H1 (cell line): ENCODE measurements around the gene GABRB2. TPM values are rescaled to one million over a fixed set of nuclear protein-coding genes. Genes with fewer than 3 reads are reported as not detected.

ENCODE experiments used
- CTCF ChIA-PET: fragments of 300-600 bp; sonication (Branson Sonifier 250); formaldehyde crosslinking; loops from one replicate; lab custom pipeline; 2021; ENCODE audit not compliant: partially characterized antibody; lab: Charles Lee
- POLR2A ChIA-PET: fragments of 300-600 bp; sonication (Branson Sonifier 250); formaldehyde crosslinking; loops from one replicate; lab custom pipeline; 2021; ENCODE audit warnings: inconsistent platforms; ENCODE audit not compliant: partially characterized antibody; lab: Charles Lee
- DNase-seq, 2 experiments: peaks; one replicate each; pipeline versions ENCODE4 v3.0.0 to v3.0.0-alpha.2; 2010 to 2022; ENCODE audit warnings: low spot score in 2 of 2, low read depth in 1 of 2, mixed read lengths in 1 of 2
- FAIRE-seq: peaks from 2 replicates; lab custom pipeline; 2011; peaks lifted over from hg19 to GRCh38; lab: Jason Lieb, UNC
- H2AFZ ChIP-seq: 2 replicates; pipeline ENCODE4 v1.8.1; 2012; ENCODE audit warnings: low read length, inconsistent platforms
- H2AK5ac ChIP-seq: 2 replicates; pipeline ENCODE4 v1.6.1; 2013; ENCODE audit warnings: low read depth, low read length
- H2BK120ac ChIP-seq: replicated peaks from 2 replicates; pipeline ENCODE3; 2013; ENCODE audit warnings: low read depth, low read length, inconsistent platforms
- H2BK12ac ChIP-seq: 2 replicates; pipeline ENCODE4 v1.6.1; 2013; ENCODE audit warnings: low read depth, low read length
- H2BK15ac ChIP-seq: 2 replicates; pipeline ENCODE4 v1.6.1; 2013; ENCODE audit warnings: low read length
- H2BK20ac ChIP-seq: 2 replicates; pipeline ENCODE4 v1.6.1; 2013; ENCODE audit warnings: low read length
- H2BK5ac ChIP-seq: 2 replicates; pipeline ENCODE4 v1.6.1; 2013; ENCODE audit warnings: low read depth, low read length
- H3K14ac ChIP-seq: 2 replicates; pipeline ENCODE4 v1.6.1; 2013; ENCODE audit warnings: inconsistent platforms; ENCODE audit not compliant: insufficient read length
- H3K18ac ChIP-seq: 2 replicates; pipeline ENCODE4 v1.6.1; 2013; ENCODE audit warnings: low read length; ENCODE audit errors: extremely low read depth
- H3K23ac ChIP-seq: 2 replicates; pipeline ENCODE4 v1.6.1; 2013; ENCODE audit warnings: inconsistent platforms; ENCODE audit not compliant: insufficient read length
- H3K23me2 ChIP-seq: 2 replicates; pipeline ENCODE4 v1.6.1; 2013; ENCODE audit warnings: low read depth, low read length
- H3K27ac ChIP-seq: 2 replicates; pipeline ENCODE4 v1.6.1; 2011; ENCODE audit warnings: low read depth, low read length, inconsistent platforms
- H3K27me3 ChIP-seq, 4 experiments: replicated peaks in 1 of 4; 1 replicate in 1 of 4; 2 replicates in 3 of 4; pipeline versions ENCODE4 v1.6.1 to v1.8.1; 2011 to 2013; ENCODE audit warnings: low read length in 3 of 4, mild to moderate bottlenecking in 3 of 4, inconsistent platforms in 2 of 4, mixed read lengths in 2 of 4, moderate library complexity in 1 of 4; ENCODE audit not compliant: control insufficient read depth in 3 of 4, insufficient read depth in 3 of 4; ENCODE audit errors: extremely low read depth in 1 of 4
- H3K36me3 ChIP-seq, 4 experiments: 2 replicates each; pipeline versions ENCODE4 v1.6.1 to v1.8.1; 2011 to 2013; ENCODE audit warnings: mild to moderate bottlenecking in 4 of 4, low read length in 3 of 4, moderate library complexity in 2 of 4, control low read depth in 1 of 4, inconsistent platforms in 1 of 4; ENCODE audit not compliant: insufficient read depth in 4 of 4, control insufficient read depth in 2 of 4
- H3K4ac ChIP-seq: replicated peaks from 2 replicates; pipeline ENCODE3; 2013; ENCODE audit warnings: low read length, low read depth, mixed read lengths, inconsistent platforms; ENCODE audit not compliant: insufficient read length
- H3K4me1 ChIP-seq, 4 experiments: replicated peaks in 1 of 4; 1 replicate in 1 of 4; 2 replicates in 3 of 4; pipeline versions ENCODE4 v1.6.1 to v1.8.1; 2011 to 2013; ENCODE audit warnings: low read length in 3 of 4, inconsistent platforms in 2 of 4, mixed read lengths in 1 of 4; ENCODE audit not compliant: insufficient read depth in 4 of 4, control insufficient read depth in 3 of 4
- H3K4me2 ChIP-seq, 2 experiments: 2 replicates each; pipeline versions ENCODE4 v1.6.1 to v1.8.1; 2011 to 2013; ENCODE audit warnings: low read depth in 2 of 2, low read length in 2 of 2, control low read depth in 1 of 2, inconsistent platforms in 1 of 2, mild to moderate bottlenecking in 1 of 2; ENCODE audit not compliant: insufficient read depth in 1 of 2
- H3K4me3 ChIP-seq, 4 experiments: fragments of 200-600, 300-600 bp in 1 of 4; sonication (generic), shearing (Covaris generic), sonication (Bioruptor Twin) in 1 of 4; 2 replicates each; pipeline versions ENCODE4 v1.5.1 to v1.8.1; 2011 to 2016; ENCODE audit warnings: low read length in 4 of 4, low read depth in 3 of 4, control low read depth in 2 of 4, inconsistent platforms in 2 of 4, mild to moderate bottlenecking in 2 of 4, mixed read lengths in 1 of 4, moderate library complexity in 1 of 4; ENCODE audit not compliant: insufficient read depth in 2 of 4; ENCODE audit errors: extremely low read depth in 1 of 4
- H3K56ac ChIP-seq: replicated peaks from 2 replicates; pipeline ENCODE3; 2013; ENCODE audit warnings: low read depth, mild to moderate bottlenecking, mixed read lengths, low read length, inconsistent platforms; ENCODE audit not compliant: insufficient read length
- H3K79me1 ChIP-seq: 2 replicates; pipeline ENCODE4 v1.6.1; 2013; ENCODE audit warnings: low read depth, low read length, control low read depth
- H3K79me2 ChIP-seq, 2 experiments: 2 replicates each; pipeline versions ENCODE4 v1.6.1 to v1.8.1; 2012 to 2013; ENCODE audit warnings: low read length in 2 of 2, mild to moderate bottlenecking in 2 of 2, inconsistent platforms in 1 of 2; ENCODE audit not compliant: insufficient read depth in 2 of 2, control insufficient read depth in 1 of 2
- H3K9ac ChIP-seq, 4 experiments: replicated peaks in 1 of 4; 1 replicate in 1 of 4; 2 replicates in 3 of 4; pipeline versions ENCODE4 v1.6.1 to v1.8.1; 2011 to 2013; ENCODE audit warnings: low read depth in 3 of 4, low read length in 3 of 4, control low read depth in 2 of 4, mild to moderate bottlenecking in 2 of 4, moderate library complexity in 2 of 4, inconsistent platforms in 1 of 4; ENCODE audit errors: extremely low read depth in 1 of 4
- H3K9me3 ChIP-seq, 2 experiments: 2 replicates each; pipeline versions ENCODE4 v1.6.1 to v1.8.1; 2012 to 2013; ENCODE audit warnings: mild to moderate bottlenecking in 2 of 2, moderate library complexity in 2 of 2, control low read depth in 1 of 2, inconsistent platforms in 1 of 2, low read depth in 1 of 2, low read length in 1 of 2, mixed read lengths in 1 of 2; ENCODE audit not compliant: insufficient read depth in 2 of 2
- H4K20me1 ChIP-seq, 2 experiments: replicated peaks in 1 of 2; 2 replicates each; pipeline versions ENCODE3 to v1.8.1; 2011 to 2013; ENCODE audit warnings: inconsistent platforms in 2 of 2, low read length in 2 of 2, mild to moderate bottlenecking in 1 of 2; ENCODE audit not compliant: insufficient read depth in 2 of 2, control insufficient read depth in 1 of 2
- H4K5ac ChIP-seq: 2 replicates; pipeline ENCODE4 v1.6.1; 2013; ENCODE audit warnings: low read length, low read depth, mixed read lengths, inconsistent platforms; ENCODE audit not compliant: insufficient read length
- H4K8ac ChIP-seq: 2 replicates; pipeline ENCODE4 v1.8.0; 2013; ENCODE audit warnings: mild to moderate bottlenecking, moderate library complexity, low read length, inconsistent platforms; ENCODE audit not compliant: insufficient read depth; ENCODE audit errors: extremely low read depth
- H4K91ac ChIP-seq: replicated peaks from 2 replicates; pipeline ENCODE3; 2013; ENCODE audit warnings: low read length, mixed read lengths, inconsistent platforms; ENCODE audit not compliant: insufficient read length
- CEBPB ChIP-seq: IDR thresholded peaks from 2 replicates; pipeline ENCODE4 v1.6.1; 2012; ENCODE audit warnings: low read depth, low read length
- CHD1 ChIP-seq: IDR thresholded peaks from 2 replicates; pipeline ENCODE4 v1.6.1; 2012; ENCODE audit warnings: low read depth, low read length, improper control_type of control experiment
- FOSL1 ChIP-seq: IDR thresholded peaks from 2 replicates; pipeline ENCODE4 v1.6.1; 2011; ENCODE audit warnings: mild to moderate bottlenecking, low read depth, low read length, moderate library complexity; ENCODE audit not compliant: insufficient read depth
- HDAC6 ChIP-seq: IDR thresholded peaks from one replicate; pipeline ENCODE4 v1.7.1; 2012; ENCODE audit warnings: low read depth, mild to moderate bottlenecking, inconsistent platforms, low read length, moderate library complexity
- SP1 ChIP-seq: IDR thresholded peaks from 2 replicates; pipeline ENCODE4 v1.6.1; 2011; ENCODE audit warnings: low read depth, low read length
- SP2 ChIP-seq: IDR thresholded peaks from 2 replicates; pipeline ENCODE4 v1.6.1; 2012; ENCODE audit warnings: mild to moderate bottlenecking, low read length, inconsistent platforms
- TAF1 ChIP-seq: IDR thresholded peaks from 2 replicates; pipeline ENCODE4 v1.6.1; 2011; ENCODE audit warnings: mild to moderate bottlenecking, low read depth, low read length
- TEAD4 ChIP-seq: IDR thresholded peaks from 2 replicates; pipeline ENCODE4 v1.6.1; 2012; ENCODE audit warnings: low read depth, low read length, inconsistent platforms, mixed read lengths
- polyA plus RNA-seq, 7 experiments: library from polyadenylated mRNA; depleted of rRNA in 3 of 7; stranded (reverse) in 5 of 7; unstranded in 2 of 7; fragments of >200 nt in 5 of 7; fragments of 200-250 nt in 2 of 7; gene quantifications; 1 replicate in 5 of 7; 2 replicates in 1 of 7; 4 replicates in 1 of 7; pipeline versions ENCODE4 v1.2.1 to v1.2.3, GENCODE V29; 2011 to 2013; ENCODE audit warnings: missing spikeins in 2 of 7, mixed read lengths in 2 of 7
- total RNA-seq: library from RNA; stranded (reverse); fragmentation: NEBNext Ultra II Directional; extraction: Animal tissue kit (Norgen Biotek cat#: 25700); gene quantifications from 2 replicates; pipeline ENCODE4 v1.2.1, GENCODE V29; 2021
- TF ChIP-seq, protein P1 (sequence below): IDR thresholded peaks from 2 replicates; pipeline ENCODE4 v1.6.1; 2012; ENCODE audit warnings: inconsistent platforms

GABRB2 gene
- total and polyA plus RNA-seq, 2 of the 8 experiments (the other 6 are each of a cell fraction or from before 2014, with no cell fraction given): 0.54 to 1.9 TPM

DNA sequence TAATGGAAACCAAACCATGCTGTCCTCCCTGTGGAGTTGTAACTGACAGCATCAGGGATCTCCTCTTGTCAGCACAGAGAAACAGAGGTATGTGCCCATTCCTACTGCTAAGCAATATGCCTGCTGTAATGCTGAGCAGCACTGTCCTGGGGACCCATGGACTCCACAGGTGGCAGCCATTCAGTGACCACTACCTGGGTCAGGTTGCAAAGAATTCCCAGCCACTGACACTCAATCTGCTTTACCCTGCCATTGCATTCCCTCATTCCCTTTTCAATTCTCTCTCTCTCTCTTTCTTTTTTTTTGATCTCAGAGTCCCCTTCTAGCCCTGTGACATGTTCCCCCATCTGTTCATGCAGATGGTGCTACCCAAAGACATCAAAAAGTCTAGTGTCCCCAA, 104.1 kb downstream of the GABRB2 start:
- POLR2A ChIA-PET: no interaction called here
- H4K5ac ChIP-seq: no peak overlapping the region
- H3K9me3 ChIP-seq: no peaks in the 10 kb centered on the region
- no peak for DNase-seq
- no peak for FAIRE-seq
- H3K27ac ChIP-seq: no peak overlapping the region
- no peak overlapping the region for H2BK120ac ChIP-seq
- no peak overlapping the region for H2BK20ac ChIP-seq
- H4K91ac ChIP-seq: no peak overlapping the region
- H3K23ac ChIP-seq: no peak overlapping the region
- H3K4me3 ChIP-seq: no peak overlapping the region
- H3K4ac ChIP-seq: no peak overlapping the region
- no peak overlapping the region for H3K56ac ChIP-seq
- CTCF ChIA-PET: no interaction called here
- TF ChIP-seq SP1 (no peak), SP2 (no peak), CEBPB (no peak), TAF1 (no peak), TEAD4 (no peak), HDAC6 (no peak), FOSL1 (no peak), CHD1 (no peak)
- TF ChIP-seq, protein P1, sequence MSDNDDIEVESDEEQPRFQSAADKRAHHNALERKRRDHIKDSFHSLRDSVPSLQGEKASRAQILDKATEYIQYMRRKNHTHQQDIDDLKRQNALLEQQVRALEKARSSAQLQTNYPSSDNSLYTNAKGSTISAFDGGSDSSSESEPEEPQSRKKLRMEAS: no peak
- H4K8ac ChIP-seq: no peak overlapping the region
- H3K4me2 ChIP-seq: no peak overlapping the region
- H2AK5ac ChIP-seq: no peak overlapping the region
- no peaks in the 10 kb centered on the region for H3K27me3 ChIP-seq
- no peak overlapping the region for H2AFZ ChIP-seq
- peaks cover 0 to 4% (median 0%) of the 10 kb centered on the region in 4 experiments; a peak in 1 of 7 replicates for H3K4me1 ChIP-seq
- no peak overlapping the region for H2BK15ac ChIP-seq
- no peak overlapping the region for H2BK5ac ChIP-seq
- no peak overlapping the region for H3K18ac ChIP-seq
- H3K14ac ChIP-seq: no peak overlapping the region
- H3K23me2 ChIP-seq: no peaks in the 10 kb centered on the region
- H4K20me1 ChIP-seq: no peaks in the 10 kb centered on the region
- H2BK12ac ChIP-seq: no peak overlapping the region
- no peaks in the 10 kb centered on the region for H3K79me1 ChIP-seq
- H3K36me3 ChIP-seq: no peaks in the 10 kb centered on the region
- no peaks in the 10 kb centered on the region for H3K79me2 ChIP-seq
- H3K9ac ChIP-seq: no peak overlapping the region
